Measurements from ENCODE around the gene SCFD2.
A peak's percentile ranks its signal among the peaks of the same experiment; 100 is the strongest.
"Not testable (repeated sequence)": the region's sequence is repeated elsewhere in the genome, so short reads cannot be mapped to it uniquely, and the experiment has no call there.

Gene SCFD2

DNA sequence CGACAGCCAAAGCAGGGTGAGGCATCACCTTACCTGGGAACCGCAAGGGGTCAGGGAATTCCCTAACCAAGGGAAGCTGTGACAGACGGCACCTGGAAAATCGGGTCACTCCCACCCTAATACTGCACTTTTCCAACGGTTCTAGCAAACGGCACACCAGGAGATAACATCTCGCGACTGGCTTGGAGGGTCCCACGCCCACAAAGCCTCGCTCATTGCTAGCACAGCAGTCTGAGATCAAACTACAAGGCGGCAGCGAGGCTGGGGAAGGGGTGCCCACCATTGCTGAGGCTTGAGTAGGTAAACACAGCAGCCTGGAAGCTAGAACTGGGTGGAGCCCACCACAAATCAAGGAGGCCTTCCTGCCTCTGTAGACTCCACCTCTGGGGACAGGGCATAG, 25.7 kb downstream of the SCFD2 start:
- DNase-seq = not testable (repeated sequence)

DNA sequence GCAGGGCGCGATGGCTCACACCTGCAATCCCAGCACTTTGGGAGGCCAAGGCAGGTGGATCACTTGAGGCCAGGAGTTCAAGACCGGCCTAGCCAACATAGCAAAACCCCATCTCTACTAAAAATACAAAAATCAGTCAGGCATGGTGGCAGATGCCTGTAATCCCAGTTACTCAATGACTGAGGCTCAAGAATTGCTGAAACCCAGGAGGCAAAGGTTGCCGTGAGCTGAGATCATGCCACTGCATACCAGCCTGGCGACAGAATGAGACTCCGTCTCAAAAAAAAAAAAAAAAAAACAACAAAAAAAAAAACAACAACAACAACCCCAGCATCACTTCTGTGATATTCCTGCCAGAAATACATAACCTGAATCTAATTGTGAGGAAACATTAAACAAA, 30.9 kb downstream of the SCFD2 start:
- not testable (repeated sequence) for DNase-seq

DNA sequence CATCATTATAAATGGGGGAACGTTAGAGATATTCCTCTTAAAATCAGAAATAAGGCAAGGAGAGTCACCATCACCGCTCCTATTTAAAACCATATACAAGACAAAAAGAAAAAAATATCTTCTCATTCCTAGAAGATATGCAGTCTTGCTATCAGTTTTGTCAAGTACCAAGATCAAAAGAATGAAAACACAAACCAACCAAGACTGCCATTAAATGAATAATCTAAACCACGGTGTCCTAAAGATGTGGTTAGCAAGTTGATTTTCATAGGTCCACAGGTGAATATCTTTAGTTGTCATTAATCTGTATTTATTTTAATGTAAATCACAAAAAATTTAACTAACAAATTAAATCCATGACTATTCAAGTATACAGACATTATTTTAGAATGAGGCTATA, 39.3 kb downstream of the SCFD2 start:
- no peak for DNase-seq

GRCh38 chr4:53322696-53323095, 43.2 kb downstream of the SCFD2 start:
- no peak for DNase-seq

GRCh38 chr4:53321984-53322289, 43.9 kb downstream of the SCFD2 start:
- DNase-seq = no peak

DNA sequence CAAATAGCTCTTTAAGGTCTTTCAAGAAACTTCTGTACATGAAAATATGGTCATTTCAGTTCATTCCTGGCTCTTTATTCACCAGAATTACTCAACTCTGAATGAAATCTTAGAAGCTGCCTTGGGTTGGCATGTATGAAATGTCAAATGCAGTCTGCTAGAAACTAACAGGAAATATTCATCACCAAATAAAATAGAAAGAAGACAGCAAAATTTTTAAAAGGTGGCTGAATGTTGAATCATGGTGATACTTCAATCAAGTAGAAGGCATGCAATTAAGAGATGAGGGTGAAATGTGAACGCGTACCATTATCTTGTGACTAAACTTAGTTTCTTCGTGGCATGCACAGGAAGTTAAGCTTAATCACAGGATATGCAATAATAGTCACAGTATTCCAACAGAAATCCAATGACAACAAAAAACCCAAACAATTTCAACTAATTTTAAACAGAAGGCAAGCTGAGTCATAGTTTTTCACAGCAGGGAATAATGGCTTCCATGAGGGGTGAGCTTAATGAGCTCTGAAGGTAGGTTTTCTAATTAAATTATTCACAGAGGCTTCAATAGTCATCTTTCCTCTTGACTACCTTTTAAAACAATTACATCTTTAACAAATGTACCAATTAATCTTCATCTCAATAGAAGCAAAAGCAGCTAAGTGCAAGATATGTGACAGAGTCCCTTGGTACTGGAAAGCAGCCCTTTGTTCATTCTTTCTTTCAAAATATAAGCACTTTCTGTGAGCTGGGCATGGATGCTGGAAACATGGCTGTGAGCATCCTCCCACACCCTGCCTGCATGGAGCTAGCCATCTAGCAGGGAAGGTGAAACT, 44.5 kb downstream of the SCFD2 start:
- no peak for DNase-seq

GRCh38 chr4:53315300-53315699, 50.6 kb downstream of the SCFD2 start:
- no peak for DNase-seq

DNA sequence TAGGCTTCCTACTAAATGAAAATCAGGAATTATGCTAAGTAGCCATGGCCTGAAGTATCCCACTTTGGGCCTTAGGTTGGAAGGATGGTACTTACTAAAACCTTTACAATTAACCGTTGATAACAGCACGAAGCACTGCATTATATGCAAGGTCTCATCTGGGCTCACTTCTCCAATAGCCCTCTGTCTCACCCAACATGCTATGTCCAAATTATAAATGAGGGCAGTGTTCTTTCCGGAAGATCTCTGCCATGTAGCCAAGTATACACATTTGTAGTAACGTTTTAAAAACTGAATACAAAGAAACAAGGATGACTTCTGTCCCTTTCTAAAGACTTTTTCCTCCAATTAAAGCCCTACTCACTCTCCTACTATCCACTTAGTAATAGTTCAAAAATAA, 51.6 kb downstream of the SCFD2 start:
- no peak for DNase-seq

GRCh38 chr4:53313510-53313909, 52.4 kb downstream of the SCFD2 start:
- DNase-seq = peak in 1 of 2 experiments; percentile 18

DNA sequence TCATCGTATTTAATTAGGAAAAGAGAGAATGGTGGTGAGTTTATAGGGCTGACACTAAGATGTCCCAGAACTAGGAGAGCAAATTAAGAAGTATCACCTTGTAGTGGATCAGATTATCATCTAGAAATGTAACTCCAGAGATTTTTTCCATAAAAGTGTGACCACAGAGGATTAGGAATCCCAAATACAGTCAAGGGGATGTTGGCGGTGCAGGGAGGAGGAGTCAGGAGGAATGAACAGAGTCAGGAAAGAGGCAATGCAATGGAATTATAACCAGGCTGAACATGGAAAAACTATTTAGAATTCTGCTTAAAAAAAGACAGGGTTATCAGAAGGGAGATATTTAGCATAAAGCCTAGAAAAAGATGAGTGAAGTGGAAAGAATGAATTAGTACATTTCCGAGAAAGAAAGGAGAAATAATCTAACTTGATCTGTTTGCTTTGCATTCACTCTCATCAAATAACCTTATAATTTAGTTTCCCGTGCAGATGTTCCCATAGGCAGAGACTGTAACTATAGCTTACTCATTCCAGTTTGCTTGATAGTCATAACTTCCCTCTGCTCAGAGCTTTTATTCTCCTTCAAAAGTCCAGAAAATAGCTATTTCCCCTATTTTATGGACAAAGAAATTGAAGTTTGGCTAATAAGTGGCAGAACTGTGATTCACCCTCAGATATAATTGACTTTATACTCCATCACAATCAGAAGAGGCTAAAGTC, 56.4 kb downstream of the SCFD2 start:
- DNase-seq = no peak

DNA sequence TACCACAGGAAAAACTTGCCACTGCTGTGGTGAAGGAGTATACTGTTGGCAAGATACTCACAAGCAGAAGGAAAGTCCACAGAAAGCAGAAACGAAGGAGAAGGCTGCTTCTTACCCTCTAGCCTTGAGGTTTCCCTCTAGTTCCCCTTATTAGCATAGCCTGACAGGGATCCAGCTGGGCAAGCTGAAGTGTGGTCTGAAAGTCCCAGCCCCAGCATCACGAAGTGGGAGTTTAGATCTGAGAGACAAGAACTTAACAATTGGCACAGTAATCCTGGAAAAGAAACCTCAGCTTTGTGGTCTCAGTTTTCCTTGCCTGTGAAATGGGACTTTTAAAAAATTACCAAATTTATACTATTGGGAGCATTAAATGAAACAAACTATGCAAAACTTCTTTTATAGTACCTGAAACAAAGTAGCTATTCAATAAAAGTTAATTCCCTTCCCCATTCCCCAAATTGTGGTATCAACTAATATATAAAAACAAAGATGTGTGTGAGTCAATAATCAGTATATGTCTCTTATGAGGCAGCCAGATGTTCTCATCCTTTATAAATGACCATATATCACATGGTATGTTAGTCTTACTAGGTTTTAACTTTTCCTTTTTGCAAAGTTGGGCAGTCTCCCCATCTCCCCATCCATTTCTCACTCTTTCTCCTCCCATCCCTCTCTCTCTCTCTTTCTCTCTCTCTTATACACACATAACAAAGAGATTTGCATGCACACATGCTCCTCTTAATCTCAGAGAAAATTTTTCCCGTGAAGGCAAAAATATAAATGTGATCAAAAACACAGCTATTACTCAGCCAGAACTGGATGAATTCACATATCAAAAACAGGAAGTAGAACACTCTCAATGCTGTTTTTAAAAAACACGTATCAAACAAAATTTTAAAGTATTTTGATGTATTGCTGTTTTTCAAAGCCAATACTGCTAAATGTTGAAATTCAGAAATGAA, 57.8 kb downstream of the SCFD2 start:
- DNase-seq = no peak

DNA sequence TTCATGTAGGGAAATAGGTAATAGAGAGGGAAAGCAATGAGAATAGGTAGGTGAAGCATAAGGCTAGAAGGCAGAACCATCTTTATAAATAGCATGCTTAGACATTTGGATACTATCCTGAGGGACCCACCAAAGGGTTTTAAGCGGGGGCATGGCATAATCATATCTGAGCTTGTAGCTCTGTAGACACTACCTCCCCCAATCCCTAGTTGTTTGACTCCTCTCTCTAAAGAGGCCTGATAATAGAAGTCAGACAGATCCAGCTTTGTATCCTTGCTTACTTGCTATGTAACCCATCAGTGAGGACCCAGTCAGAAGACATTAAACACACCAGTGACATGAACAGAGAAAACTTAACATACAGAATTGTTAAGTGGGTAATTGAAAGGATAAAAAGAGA, 58.7 kb downstream of the SCFD2 start:
- DNase-seq = no peak

DNA sequence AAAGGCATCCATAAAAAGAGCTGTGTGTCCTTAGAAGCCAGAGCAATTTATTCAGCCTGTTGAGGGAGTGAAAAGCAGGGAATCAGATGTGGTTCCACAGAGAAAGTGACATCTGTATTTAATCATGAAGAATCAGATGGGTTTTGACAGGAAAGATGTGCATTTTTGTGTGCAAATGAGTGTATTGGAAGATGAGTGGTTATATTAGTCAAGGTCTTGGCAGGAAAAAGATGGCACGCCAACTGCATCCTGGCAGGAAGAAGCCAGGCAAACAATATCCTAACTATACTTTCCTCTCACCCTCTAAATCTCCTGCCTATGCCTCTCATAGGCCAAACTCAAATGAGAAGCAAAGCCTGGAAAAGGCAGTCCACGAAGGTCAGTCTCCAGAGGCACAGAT, 59.1 kb downstream of the SCFD2 start:
- DNase-seq = no peak

GRCh38 chr4:53292209-53292608, 73.7 kb downstream of the SCFD2 start:
- not testable (repeated sequence) for DNase-seq

DNA sequence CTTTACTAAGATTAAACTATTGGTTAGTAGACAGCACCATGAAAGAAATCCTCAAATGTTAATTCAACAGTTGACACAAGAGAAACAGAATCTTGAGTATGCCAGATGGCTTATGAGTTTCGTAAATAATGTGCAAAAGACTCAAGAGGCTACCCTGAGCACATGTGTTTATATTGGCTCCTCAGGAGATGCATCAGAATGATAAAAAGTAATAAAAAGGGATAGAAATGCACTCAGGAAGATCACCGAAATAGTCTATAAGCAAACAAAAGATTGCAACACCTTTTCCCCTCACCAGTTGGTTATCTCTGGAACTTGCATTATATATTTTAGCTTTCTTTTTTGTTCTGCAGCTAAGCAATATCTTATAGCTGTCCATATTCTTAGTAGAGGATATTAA, 84.4 kb downstream of the SCFD2 start:
- DNase-seq = no peak

DNA sequence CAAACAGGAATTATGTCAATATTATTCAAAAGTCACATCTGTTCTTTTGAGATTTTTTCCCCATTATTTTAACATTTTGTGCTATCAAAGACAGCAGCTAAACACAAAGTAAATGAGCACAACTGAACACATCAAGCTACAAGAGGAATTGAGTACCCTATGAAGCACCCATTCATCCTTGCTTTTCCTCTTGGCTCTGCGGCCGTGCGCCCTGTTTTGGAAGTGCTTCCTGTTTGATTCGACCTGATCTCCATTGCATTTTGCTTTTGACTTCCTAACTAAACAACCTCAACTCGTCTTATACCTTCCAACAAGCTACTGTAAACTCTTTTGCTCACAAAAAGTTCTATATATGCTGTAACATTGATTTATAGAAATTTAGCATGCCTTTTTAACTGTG, 85.0 kb downstream of the SCFD2 start:
- DNase-seq = no peak

DNA sequence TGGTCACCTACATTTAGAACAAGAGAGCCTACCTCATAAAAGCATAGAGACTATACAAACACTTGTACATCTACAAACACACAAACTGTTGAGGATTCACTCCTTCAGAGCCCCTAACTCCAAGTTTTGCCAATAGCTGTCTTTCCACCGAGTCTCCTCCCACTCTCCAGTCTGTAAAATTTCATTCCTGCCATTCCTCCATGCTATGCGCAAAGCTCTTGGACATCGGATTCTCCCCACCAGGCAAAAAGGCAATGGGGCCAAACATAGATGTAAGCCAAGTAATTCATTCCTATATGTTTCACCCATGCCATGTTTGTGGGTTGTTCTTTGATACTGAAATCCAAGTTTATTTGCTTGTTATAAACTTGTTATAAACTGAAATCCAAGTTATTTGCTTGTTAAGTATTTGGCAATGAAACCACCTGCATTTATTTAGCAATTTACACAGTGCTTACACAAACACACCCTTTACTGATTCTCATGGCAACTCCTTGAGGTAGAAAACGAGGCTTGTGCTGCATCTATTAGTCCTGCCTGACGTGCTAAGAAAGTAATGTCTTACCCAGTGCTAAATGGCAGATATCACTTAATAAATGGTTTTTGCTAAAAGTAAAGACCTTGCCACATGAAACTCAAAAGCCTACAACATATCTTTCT, 91.1 kb downstream of the SCFD2 start:
- DNase-seq = no peak

DNA sequence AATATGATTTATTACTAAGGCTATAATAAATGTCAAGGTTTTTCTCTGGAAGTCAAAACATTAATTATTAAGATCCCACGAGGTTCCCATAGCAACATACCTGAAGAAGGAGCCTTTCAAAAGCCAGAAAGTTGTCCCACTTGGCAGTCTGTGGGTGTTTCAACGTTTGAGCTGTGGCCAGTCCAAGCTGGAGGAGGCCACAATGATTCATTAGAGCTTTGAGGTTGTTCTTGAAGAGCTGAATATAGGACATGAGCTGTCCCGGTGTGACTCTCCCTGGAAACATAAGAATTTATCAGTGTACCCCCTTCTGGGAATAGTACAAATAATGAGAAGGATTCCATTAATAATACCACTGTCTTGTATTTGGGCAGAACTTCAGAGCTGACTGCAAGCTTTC, 92.1 kb downstream of the SCFD2 start:
- no peak for DNase-seq

DNA sequence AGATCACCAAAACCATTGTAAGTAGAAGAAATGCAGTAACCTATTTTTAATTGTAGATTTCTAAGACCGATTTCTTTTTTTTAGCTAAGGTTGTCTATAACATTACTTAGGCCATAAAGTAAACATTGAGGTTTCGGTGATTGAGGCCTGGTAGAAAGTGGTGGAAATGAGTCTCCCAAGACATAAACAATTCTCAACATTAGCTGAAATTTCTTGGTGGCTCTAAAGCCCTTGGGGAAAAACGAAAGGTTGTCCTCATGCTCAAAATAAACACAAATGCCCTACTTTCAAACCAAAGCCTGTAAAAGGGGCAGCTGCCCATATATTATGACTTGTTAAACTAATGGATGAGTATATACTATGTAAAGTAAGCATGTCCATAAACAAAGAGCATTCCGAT, 98.8 kb downstream of the SCFD2 start:
- no peak for DNase-seq

DNA sequence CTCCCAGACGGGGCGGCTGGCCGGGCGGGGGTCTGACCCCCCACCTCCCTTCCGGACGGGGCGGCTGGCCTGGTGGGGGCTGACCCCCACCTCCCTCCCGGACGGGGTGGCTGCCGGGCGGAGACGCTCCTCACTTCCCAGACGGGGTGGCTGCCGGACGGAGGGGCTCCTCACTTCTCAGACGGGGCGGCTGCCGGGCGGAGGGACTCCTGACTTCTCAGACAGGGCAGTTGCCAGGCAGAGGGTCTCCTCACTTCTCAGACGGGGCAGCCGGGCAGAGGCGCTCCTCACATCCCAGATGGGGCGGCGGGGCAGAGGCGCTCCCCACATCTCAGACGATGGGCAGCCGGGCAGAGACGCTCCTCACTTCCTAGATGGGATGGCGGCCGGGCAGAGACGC, 109.9 kb downstream of the SCFD2 start:
- not testable (repeated sequence) for DNase-seq

- no peak for DNase-seq
Measured at GRCh38 chr4:53240573-53240972, 125.3 kb downstream of the SCFD2 start.

- DNase-seq = not testable (repeated sequence)
Measured at GRCh38 chr4:53238352-53238751, 127.5 kb downstream of the SCFD2 start.

- DNase-seq = not testable (repeated sequence)
Measured at GRCh38 chr4:53237811-53238210, 128.1 kb downstream of the SCFD2 start.

All from SHP77 (cell line).